HG03378 (cell line): ENCODE measurements around the gene COL18A1.
"Not testable (repeated sequence)": the region's sequence is repeated elsewhere in the genome, so short reads cannot be mapped to it uniquely, and the experiment has no call there.

Experiments
- ATAC-seq: cut with Tn5 transposase; IDR thresholded peaks from one replicate; pipeline ENCODE4 v1.9.1; 2021; ENCODE audit warnings: mild to moderate bottlenecking, moderate library complexity; ENCODE audit not compliant: unreplicated experiment

COL18A1 gene

DNA sequence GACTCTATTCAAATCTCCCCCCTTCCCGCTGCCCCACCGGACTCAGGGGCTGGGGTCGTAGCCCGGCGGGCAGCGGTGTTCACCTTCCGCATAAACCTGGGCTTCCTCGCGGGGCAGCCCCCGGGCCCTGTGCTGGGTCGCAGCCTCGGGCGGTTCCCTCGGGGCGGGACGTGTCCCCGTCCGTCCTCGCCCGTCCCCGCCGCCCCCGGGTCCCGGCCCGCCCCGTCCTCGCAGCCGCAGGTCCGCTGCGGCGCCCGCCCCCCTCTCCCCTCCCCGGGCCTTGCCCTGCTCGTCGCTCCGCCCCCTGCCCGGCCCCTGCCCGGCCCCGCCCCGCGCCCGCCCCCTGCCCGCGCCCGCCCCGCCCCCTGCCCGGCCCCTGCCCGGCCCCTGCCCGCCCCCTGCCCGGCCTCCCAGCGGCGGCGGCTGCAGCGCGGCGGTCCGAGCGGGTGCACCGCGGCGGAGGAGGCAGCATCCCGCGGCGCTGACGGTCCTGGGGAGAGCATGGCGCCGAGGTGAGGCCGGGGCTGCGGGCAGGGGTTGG is at the start of gene COL18A1:
COL18A1 (plus strand) TSS at position 436 of the 541 bp plus-strand sequence; CDS start at position 502, 66 bp downstream.
- no peak for ATAC-seq

GRCh38 chr21:45355573-45355972 is 49.4 kb upstream of the COL18A1 start:
- no peak for ATAC-seq

DNA sequence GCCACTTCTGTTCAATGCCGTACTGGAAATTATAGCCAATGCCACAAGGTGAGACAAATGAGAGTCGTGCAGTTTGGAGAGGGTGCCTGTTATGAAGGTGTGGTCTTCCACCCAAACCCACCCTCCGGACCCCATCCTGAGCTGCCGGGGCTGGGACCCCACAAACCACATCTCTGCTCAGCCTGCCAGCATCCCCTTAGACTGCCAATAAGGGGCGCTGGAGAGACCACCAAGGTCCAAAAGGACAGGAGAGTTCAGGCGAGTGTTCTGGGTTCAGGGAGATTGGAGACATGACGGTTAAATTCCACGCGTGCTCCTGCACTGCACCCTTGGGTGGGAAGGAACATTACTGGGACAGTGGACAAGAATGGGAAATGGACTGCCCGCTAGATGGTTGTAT is 48.7 kb upstream of the COL18A1 start:
- no peak for ATAC-seq

GRCh38 chr21:45356653-45357435 is 48.1 kb upstream of the COL18A1 start:
- no peak for ATAC-seq

GRCh38 chr21:45357436-45358260 is 47.3 kb upstream of the COL18A1 start:
- ATAC-seq, result no peak

DNA sequence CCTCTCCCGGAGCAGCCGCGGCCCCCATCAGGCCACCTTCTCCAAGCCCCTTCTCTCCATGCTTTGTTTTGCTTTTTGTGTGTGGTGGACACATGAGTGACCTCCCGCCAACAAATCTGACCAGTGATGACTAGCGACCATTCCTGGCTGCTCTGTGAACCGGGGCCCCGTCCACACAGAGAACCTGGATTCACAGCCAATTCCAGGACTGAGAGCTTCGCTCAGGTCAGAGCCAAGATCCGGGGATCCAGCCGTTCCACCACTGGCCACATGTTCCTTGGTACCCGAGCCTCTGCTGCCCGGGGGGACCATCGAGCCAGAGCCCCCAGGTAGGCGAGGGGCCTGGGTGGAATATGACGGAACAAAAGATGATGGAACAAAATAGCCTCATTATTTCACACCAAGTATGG is 46.7 kb upstream of the COL18A1 start:
- ATAC-seq, result no peak

DNA sequence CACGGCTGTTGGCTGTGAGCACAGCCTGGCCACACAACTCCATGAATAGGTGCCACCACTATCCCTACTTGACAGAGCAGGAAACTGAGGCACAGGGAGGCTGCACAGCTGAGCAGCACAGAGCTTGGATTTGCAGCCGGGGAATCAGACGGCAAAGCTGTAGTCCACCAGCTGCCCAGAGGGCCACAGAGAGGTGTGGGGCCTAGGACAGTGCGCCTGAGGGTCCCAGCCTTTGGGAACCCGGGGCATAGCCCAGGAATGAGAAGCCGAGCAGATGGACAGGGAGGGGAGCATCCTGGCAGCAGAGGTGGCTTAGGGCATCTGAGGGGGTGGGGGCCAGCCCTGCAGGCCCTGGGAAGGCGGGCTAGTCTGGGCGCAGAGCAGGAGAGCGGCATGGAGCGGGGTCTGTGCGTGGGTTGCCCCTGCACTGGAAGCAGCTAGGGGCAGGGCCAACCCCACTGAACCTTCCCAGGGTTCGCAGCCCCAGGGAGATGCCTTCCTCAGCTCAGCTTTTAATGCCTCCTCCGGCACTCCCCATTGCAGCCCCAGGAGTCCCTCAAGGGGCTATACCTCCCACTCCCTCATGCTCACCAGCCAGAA is 46.2 kb upstream of the COL18A1 start:
- no peak for ATAC-seq

DNA sequence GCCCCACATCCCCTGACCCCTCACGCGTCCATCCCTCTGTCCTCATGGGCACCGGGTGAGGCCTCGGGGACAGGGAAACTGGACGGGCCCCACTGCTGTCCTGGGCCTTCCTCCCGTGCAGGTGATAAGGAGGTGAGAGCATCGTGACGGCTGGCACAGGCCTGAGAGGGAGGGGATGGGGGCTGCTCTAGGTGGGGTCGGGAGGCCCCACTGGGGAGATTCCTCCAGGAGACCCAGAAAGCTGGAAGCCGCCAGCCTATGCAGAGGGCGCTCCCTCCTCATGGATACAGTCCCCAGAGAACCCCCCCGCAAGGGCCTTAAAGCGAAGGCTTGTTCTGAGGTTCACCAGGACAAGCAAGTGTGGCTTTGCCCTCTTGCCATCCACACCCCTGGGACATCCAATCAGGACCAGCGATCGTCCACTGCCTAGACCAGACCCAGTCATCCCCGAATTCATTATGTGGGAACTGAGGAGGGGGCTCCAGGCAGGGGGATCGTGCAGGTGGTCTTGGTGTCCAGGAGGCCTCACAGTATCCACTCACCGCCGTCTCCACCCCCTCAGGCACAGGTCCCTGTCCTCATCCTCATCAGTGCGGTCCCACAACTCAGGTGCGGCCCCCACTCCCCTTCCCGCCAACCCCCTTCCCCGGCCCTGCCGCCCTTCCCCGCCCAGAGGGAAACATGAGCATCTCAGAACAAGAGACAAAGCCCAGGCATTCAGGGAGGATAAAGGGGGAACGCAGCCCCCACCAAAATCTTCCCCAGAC is 45.3 kb upstream of the COL18A1 start:
- ATAC-seq, result no peak

GRCh38 chr21:45361033-45361997 is 43.6 kb upstream of the COL18A1 start:
- ATAC-seq, result no peak

DNA sequence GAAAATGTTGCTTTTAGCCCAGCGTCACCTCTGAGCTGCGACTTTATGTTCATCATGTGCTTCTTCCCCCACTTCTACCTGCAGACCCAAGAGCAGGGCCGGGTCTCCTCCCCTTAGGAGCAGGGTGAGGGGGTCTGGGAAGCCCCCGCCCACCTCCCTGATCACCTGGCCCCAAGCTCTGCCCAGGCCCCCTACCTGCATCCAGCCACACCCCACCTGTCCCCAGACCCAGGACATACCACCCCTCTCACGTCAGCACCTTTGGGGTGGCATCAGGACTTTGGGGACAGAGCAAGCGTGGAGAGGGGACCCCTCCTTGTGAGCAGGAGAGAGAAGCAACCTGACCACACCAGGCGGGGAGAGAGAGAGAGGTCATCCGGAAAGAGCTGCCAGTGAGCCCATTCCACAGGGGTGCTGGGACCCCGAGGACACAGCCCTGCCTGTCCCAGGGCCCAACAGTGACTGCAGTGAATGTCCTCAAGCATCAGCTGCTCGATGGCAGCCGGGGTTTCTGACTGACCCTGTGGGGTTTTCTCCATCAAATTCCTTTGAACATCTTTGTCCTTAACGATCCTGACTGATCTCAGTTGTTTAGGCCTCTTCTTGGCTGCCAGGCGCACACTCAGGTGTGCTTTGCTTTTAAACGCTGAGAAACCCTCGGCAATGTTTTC is 42.8 kb upstream of the COL18A1 start:
- ATAC-seq, result no peak

- no peak for ATAC-seq
Observed at GRCh38 chr21:45362748-45363145, 42.2 kb upstream of the COL18A1 start.

DNA sequence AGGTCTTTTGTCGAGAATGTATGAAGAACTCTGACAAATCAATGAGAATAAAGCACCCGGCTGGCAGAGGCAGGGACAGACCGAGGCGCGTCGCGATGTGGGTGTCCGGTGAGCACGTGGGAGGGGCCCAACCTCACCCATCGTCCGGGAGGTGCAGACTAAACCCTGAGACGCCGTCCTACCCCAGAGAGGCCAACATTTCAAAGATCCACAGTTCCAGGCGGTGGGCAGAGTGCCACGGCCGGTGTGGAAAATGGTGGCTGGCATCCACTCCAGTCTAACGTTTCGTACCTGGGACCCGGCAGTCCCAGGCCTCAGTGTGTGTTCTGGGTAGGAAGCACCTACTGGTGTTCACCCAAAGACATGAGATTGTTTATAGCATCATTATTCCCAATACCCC is 41.7 kb upstream of the COL18A1 start:
- ATAC-seq, result not testable (repeated sequence)

- no peak for ATAC-seq
Observed at GRCh38 chr21:45363921-45364467, 41.0 kb upstream of the COL18A1 start.

- ATAC-seq, result no peak
Observed at GRCh38 chr21:45364468-45365185, 40.3 kb upstream of the COL18A1 start.

DNA sequence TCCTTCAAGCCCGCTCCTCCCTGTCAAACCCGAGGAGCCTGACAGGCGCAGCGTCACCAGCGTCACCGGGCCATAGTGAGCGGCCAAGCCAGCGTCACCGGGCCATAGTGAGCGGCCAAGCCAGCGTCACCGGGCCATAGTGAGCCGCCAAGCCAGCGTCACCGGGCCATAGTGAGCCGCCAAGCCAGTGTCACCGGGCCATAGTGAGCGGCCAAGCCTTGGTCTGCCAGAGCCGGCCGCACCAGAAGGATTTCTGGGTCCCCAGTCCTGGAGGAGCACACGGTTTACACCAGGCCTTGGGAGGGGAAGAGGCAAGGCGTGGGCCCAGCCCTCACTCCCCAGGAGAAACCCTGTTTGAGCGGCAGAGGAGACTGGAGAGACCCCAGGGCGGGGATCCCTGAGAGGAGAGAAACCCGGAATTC is 39.8 kb upstream of the COL18A1 start:
- ATAC-seq, result no peak

- no peak for ATAC-seq
Observed at GRCh38 chr21:45365608-45366241, 39.2 kb upstream of the COL18A1 start.

DNA sequence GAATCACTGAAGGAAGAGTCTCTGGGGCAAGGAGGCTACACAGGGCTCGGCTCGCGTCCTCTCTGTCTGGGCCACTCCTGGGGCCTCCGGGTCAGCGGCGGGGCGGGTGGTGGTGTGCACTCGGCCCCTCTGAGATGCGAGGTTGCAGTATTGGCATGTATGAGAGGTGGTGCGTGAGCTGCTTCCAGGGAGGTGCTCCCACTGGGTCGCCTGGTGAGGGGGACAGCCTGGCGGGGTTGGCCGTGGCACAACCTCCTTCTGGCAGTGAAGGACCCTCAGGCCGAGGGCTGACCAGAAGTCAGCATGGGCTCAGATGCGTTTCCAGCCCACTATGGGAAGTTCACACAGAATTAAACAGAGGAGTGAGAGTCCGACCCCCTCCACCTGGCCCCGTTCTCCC is 38.5 kb upstream of the COL18A1 start:
- no peak for ATAC-seq
